Fibroblast of peridontal ligament (primary cell): ENCODE data around the gene SCGN.
A peak's percentile ranks its signal among the peaks of the same experiment; 100 is the strongest.

ENCODE experiments used
- DNase-seq: peaks from one replicate; pipeline ENCODE4 v3.0.0-alpha.2; 2010; ENCODE audit errors: extremely low read depth

SCGN gene, protein sequence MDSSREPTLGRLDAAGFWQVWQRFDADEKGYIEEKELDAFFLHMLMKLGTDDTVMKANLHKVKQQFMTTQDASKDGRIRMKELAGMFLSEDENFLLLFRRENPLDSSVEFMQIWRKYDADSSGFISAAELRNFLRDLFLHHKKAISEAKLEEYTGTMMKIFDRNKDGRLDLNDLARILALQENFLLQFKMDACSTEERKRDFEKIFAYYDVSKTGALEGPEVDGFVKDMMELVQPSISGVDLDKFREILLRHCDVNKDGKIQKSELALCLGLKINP

DNA sequence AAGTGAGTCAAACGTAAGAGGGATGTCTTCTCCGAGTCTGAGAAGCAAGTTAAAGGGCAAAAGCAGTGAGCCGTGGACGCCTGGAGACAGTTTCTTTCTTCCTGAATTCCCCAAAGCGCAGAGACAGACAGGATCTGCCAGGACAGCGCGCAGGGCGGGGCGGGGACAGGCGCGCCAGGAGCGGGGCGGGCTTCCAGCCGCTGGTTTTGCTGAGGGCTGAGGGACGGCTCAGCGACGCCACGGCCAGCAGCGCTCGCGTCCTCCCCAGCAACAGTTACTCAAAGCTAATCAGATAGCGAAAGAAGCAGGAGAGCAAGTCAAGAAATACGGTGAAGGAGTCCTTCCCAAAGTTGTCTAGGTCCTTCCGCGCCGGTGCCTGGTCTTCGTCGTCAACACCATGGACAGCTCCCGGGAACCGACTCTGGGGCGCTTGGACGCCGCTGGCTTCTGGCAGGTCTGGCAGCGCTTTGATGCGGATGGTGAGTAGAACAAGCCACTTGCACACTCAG is at the start of gene SCGN:
TSS of gene SCGN (plus strand) at position 209 of the 509 bp plus-strand sequence. CDS start at position 398, 189 bp downstream.
- DNase-seq, result peak; percentile 53

GRCh38 chr6:25602674-25602982 is 49.4 kb upstream of the SCGN start:
- no peak for DNase-seq

DNA sequence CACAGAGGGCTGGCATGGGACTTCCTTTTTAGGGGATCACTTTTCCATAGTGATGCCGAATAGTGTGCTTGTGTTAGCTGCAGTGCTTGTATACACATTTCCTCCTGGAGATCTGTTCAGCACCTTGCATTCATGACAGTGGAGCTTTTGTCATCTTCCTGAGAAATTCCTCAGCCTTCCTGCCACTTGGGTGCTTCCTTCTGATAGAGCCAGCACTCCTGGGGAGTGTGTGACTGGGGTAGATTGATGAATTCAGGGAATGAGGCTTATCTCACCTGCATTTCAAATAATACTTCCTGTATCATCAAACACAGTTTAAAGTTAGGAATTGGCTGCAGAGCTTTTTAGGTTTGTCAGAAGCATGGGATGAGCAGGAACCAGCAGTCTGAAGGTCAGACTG is 48.8 kb upstream of the SCGN start:
- no peak for DNase-seq

GRCh38 chr6:25606151-25606550 is 45.9 kb upstream of the SCGN start:
- no peak for DNase-seq

- DNase-seq, result no peak
These were observed 43.3 kb upstream of the SCGN start for GRCh38 chr6:25608558-25609174.

GRCh38 chr6:25612666-25613065 is 39.3 kb upstream of the SCGN start:
- DNase-seq, result peak; percentile 8

DNA sequence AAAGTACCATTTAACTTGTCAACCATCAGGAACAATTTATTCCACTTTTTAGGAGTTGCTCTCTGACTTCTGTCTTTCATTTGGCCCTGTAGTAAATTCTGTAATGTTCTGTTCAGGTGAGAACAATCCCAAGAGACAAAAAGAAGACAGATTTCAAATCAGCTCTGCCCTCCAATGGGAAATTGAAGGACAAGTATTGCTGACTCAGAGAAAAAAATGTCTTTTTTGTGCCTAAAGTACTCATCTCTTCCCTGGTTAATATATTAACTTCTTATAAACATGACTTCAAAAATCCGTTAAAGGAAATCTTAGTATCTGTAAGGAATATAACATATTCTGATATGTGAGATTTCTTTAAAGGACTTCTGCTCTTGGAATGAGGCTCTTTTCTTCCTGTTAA is 38.6 kb upstream of the SCGN start:
- DNase-seq, result no peak

- DNase-seq, result no peak
These were observed 38.0 kb upstream of the SCGN start for GRCh38 chr6:25614052-25614451.

DNA sequence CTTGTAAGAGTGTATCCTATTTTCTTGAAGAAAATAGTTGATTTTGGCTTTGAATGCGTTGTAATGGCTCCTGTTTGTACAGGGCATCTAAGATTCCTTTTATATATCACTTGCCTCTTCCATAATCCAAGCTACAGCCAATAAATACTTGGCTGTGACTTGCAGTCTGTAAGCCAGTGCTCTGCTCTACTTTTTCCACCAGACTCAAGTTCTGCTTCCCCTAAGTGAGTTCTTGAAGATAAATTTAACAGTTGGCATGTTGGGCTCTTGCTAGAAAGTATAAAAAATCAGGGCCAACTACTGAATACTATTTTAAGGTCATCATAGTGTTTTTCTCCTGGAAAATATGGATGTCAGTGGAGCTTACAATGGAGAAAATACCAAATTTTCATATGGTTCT is 36.5 kb upstream of the SCGN start:
- no peak for DNase-seq

GRCh38 chr6:25617997-25618396 is 34.0 kb upstream of the SCGN start:
- DNase-seq, result no peak

GRCh38 chr6:25619217-25619616 is 32.8 kb upstream of the SCGN start:
- DNase-seq, result no peak

DNA sequence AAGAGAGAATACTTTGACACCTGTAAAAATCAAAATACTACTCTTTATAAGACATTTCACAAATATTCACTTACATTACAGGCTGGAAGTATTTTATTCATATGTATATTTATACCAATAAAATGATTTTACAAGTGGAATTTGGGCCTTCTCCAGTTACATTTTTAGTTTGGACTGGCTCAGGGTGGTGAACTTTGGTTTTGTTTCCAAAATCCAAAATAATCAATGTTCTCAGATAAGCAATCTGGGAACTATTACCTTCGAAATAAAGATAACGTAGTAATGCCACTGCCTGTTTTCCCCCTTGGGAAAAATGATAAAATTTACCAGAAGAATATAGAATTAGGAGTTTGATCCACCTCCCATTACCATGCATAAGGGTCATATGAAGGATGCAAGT is 31.6 kb upstream of the SCGN start:
- no peak for DNase-seq

DNA sequence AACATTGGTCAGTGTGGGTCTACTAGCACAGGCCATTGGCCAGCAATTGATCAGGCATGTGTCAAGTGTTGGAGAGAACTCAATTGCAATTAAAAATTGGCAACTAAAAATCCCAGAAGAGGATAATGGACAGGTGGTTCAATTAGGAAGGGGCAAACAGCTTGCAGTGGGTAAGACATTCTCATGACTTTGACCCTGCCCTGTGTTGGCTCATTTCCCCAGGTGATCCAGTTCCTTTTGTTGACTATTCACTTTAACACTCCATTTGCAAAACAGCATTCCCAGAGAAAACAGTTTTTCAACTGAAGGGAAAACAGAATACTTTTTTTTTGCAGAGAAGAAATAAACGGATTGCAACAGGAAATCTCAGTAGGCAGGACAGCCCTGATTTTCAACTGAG is 28.9 kb upstream of the SCGN start:
- DNase-seq, result no peak

DNA sequence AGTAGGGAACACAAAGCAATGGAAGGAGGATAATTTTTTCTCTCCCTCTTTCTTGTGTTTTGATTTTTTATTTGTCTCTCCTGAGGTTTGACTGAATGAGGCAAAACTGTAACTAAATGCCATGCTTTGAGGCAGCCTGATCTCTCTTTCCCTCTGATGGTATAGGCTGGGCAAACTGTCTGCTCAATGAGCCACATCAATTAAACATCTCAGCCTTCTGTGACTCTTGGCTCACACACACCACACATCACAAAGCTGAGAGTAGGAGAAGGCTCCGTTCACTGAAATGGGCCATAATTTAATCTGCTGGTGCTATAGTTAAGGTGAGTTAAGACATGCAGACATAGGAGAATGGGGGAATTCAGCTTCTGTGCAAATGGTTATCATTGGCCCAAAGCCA is 28.1 kb upstream of the SCGN start:
- DNase-seq, result no peak

- no peak for DNase-seq
These were observed 25.0 kb upstream of the SCGN start for GRCh38 chr6:25627001-25627400.

- DNase-seq, result no peak
These were observed 23.4 kb upstream of the SCGN start for GRCh38 chr6:25628471-25629197.

DNA sequence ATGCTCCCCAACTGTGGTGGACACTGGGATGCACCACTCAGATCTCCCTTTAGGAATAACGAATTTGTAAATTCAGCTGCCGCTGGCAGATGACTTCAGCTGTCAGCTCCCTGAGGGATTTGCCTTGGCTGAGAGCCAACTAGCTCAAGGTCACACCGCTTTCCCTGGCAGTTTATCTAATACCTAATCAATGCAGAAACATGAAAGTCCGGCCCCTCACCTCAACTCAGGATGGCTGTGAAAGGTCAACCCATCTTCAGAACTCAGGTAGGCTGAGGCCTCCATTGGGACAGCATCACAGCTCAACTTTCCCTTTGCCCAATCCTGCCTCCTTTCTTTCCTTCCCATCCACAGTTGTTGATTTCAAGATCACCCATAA is 22.8 kb upstream of the SCGN start:
- DNase-seq, result no peak

- no peak for DNase-seq
These were observed 21.3 kb upstream of the SCGN start for GRCh38 chr6:25630508-25631278.

- DNase-seq, result no peak
These were observed 16.1 kb upstream of the SCGN start for GRCh38 chr6:25635886-25636317.

GRCh38 chr6:25637211-25637610 is 14.8 kb upstream of the SCGN start:
- DNase-seq, result no peak

- no peak for DNase-seq
These were observed 14.0 kb upstream of the SCGN start for GRCh38 chr6:25637960-25638434.

- DNase-seq, result no peak
These were observed 12.4 kb upstream of the SCGN start for GRCh38 chr6:25639653-25640052.
